HCT116 (cell line): ENCODE data around the gene MYO7B. TPM values are rescaled to one million over a fixed set of nuclear protein-coding genes. Genes with fewer than 3 reads are reported as not detected.

Experiments
- ATAC-seq: fragments of 200-7000 bp; cut with Tn5 transposase; 2 replicates; pipeline ENCODE4 v1.9.1; 2020; ENCODE audit warnings: mild to moderate bottlenecking, moderate library complexity
- BruUV-seq: library from RNA; stranded (reverse); fragments of 400-500 nt; replicated peaks from 2 replicates; lab custom pipeline; 2021; lab: Mats Ljungman, UMichigan
- CTCF ChIA-PET: fragments of 300-600 bp; sonication (Branson Sonifier 250); formaldehyde crosslinking; loops from one replicate; lab custom pipeline; 2021; ENCODE audit warnings: antibody characterized with exemption; lab: Charles Lee
- POLR2A ChIA-PET: fragments of 300-600, 350-600 bp; sonication (Branson Sonifier 250); formaldehyde crosslinking; loops from one replicate; lab custom pipeline; 2021; ENCODE audit warnings: antibody characterized with exemption; lab: Charles Lee
- RAD21 ChIA-PET, 2 experiments: fragments of 300-600 bp; sonication (Branson Sonifier 250); formaldehyde crosslinking; loops; one replicate each; lab custom pipeline; 2023; ENCODE audit warnings: low total read pairs in 2 of 2; ENCODE audit not compliant: uncharacterized antibody in 2 of 2, unreplicated experiment in 2 of 2, low non-redundant PET in 1 of 2; lab: Charles Lee
- DNase-seq: peaks from one replicate; pipeline ENCODE4 v3.0.0-alpha.2; 2010; ENCODE audit warnings: low read depth, low spot score
- H2AFZ ChIP-seq: fragments of 200-600 bp; shearing (Covaris generic), sonication (generic); 2 replicates; pipeline ENCODE4 v1.6.1; 2017; ENCODE audit warnings: low read depth, mixed run types, mixed read lengths, antibody characterized with exemption, low read length; ENCODE audit not compliant: poor library complexity, severe bottlenecking
- H3K27ac ChIP-seq: 2 replicates; pipeline ENCODE4 v1.5.1; 2012; ENCODE audit warnings: low read depth, low read length
- H3K27me3 ChIP-seq: fragments of 200-600 bp; sonication (generic); 2 replicates; pipeline ENCODE4 v1.6.1; 2016; ENCODE audit warnings: mixed run types, low read length, mixed read lengths; ENCODE audit not compliant: insufficient read depth
- H3K36me3 ChIP-seq, 2 experiments: fragments of 200-500 bp in 1 of 2; fragments of 200-600 bp in 1 of 2; sonication (Bioruptor generic) in 1 of 2; sonication (generic) in 1 of 2; 2 replicates each; pipeline versions ENCODE4 v1.5.1 to v1.6.1; 2014 to 2016; ENCODE audit warnings: low read length in 2 of 2, inconsistent platforms in 1 of 2, mixed read lengths in 1 of 2, mixed run types in 1 of 2; ENCODE audit not compliant: insufficient read depth in 2 of 2, control insufficient read depth in 1 of 2
- H3K4me1 ChIP-seq, 2 experiments: fragments of 200-600 bp in 1 of 2; sonication (generic) in 1 of 2; 2 replicates each; pipeline versions ENCODE4 v1.5.1 to v1.6.1; 2012 to 2017; ENCODE audit warnings: low read length in 2 of 2, inconsistent platforms in 1 of 2, mild to moderate bottlenecking in 1 of 2, mixed read lengths in 1 of 2, mixed run types in 1 of 2, moderate library complexity in 1 of 2; ENCODE audit not compliant: insufficient read depth in 2 of 2, control insufficient read depth in 1 of 2
- H3K4me2 ChIP-seq: fragments of 200-600 bp; sonication (generic); 2 replicates; pipeline ENCODE4 v1.6.1; 2017; ENCODE audit warnings: mixed run types, low read length, mixed read lengths
- H3K4me3 ChIP-seq, 2 experiments: fragments of 200-600 bp in 1 of 2; sonication (generic) in 1 of 2; replicated peaks in 1 of 2; 2 replicates each; pipeline ENCODE4 v1.5.1; 2011 to 2016; ENCODE audit warnings: low read length in 2 of 2, control low read depth in 1 of 2, low read depth in 1 of 2, mild to moderate bottlenecking in 1 of 2, mixed read lengths in 1 of 2, mixed run types in 1 of 2
- H3K79me2 ChIP-seq: fragments of 200-600 bp; sonication (generic); 2 replicates; pipeline ENCODE4 v1.6.1; 2017; ENCODE audit warnings: mild to moderate bottlenecking, mixed run types, low read length, moderate library complexity, mixed read lengths; ENCODE audit not compliant: insufficient read depth
- H3K9ac ChIP-seq: fragments of 200-600 bp; sonication (generic); 2 replicates; pipeline ENCODE4 v1.6.1; 2016; ENCODE audit warnings: low read length, mixed read lengths
- H3K9me2 ChIP-seq: fragments of 200-600 bp; sonication (generic), shearing (Covaris generic); 2 replicates; pipeline ENCODE4 v1.6.1; 2017; ENCODE audit warnings: mixed run types, mild to moderate bottlenecking, moderate library complexity; ENCODE audit not compliant: insufficient read depth
- H3K9me3 ChIP-seq, 2 experiments: fragments of 200-500 bp in 1 of 2; fragments of 200-600 bp in 1 of 2; sonication (Bioruptor generic) in 1 of 2; sonication (generic) in 1 of 2; 2 replicates each; pipeline ENCODE4 v1.6.1; 2014 to 2017; ENCODE audit warnings: low read length in 2 of 2, mixed read lengths in 2 of 2, inconsistent platforms in 1 of 2, low read depth in 1 of 2, mild to moderate bottlenecking in 1 of 2, mixed run types in 1 of 2, moderate library complexity in 1 of 2; ENCODE audit not compliant: control insufficient read depth in 1 of 2, insufficient read depth in 1 of 2
- H4K20me1 ChIP-seq: fragments of 200-600 bp; sonication (generic), shearing (Covaris generic); 2 replicates; pipeline ENCODE4 v1.6.1; 2017; ENCODE audit warnings: mixed run types, mild to moderate bottlenecking, moderate library complexity; ENCODE audit not compliant: insufficient read depth
- ATF3 ChIP-seq: IDR thresholded peaks from 2 replicates; pipeline ENCODE4 v1.6.1; 2012
- CBX3 ChIP-seq: IDR thresholded peaks from 2 replicates; pipeline ENCODE4 v1.6.1; 2012; ENCODE audit warnings: low read depth
- CEBPB ChIP-seq: IDR thresholded peaks from 2 replicates; pipeline ENCODE4 v1.6.1; 2012; ENCODE audit warnings: low read depth
- CTCF ChIP-seq, 3 experiments: fragments of 200-600 bp in 1 of 3; sonication (generic) in 1 of 3; IDR thresholded peaks in 2 of 3; conservative IDR thresholded peaks in 1 of 3; 2 replicates each; pipeline ENCODE4 v1.5.1; 2012 to 2017; ENCODE audit warnings: low read depth in 2 of 3, low read length in 2 of 3, antibody characterized with exemption in 1 of 3, borderline replicate concordance in 1 of 3, control low read depth in 1 of 3, mild to moderate bottlenecking in 1 of 3, mixed read lengths in 1 of 3, mixed run types in 1 of 3, moderate library complexity in 1 of 3; ENCODE audit not compliant: insufficient read depth in 1 of 3
- EGR1 ChIP-seq: IDR thresholded peaks from 2 replicates; pipeline ENCODE4 v1.6.1; 2012; ENCODE audit warnings: low read depth
- ELF1 ChIP-seq: IDR thresholded peaks from 2 replicates; pipeline ENCODE4 v1.6.1; 2012; ENCODE audit warnings: low read depth, borderline replicate concordance
- EZH2phosphoT487 ChIP-seq: fragments of 200-600 bp; IDR thresholded peaks from 2 replicates; pipeline ENCODE4 v1.6.1; 2018; ENCODE audit warnings: antibody characterized with exemption, borderline replicate concordance
- JUND ChIP-seq: IDR thresholded peaks from 2 replicates; pipeline ENCODE4 v1.6.1; 2012
- MAX ChIP-seq: IDR thresholded peaks from 2 replicates; pipeline ENCODE4 v1.6.1; 2012
- POLR2A ChIP-seq: IDR thresholded peaks from 2 replicates; pipeline ENCODE4 v1.7.0; 2011; ENCODE audit warnings: borderline replicate concordance; ENCODE audit not compliant: insufficient read depth, insufficient read length; ENCODE audit errors: extremely low read depth
- POLR2AphosphoS5 ChIP-seq: IDR thresholded peaks from 2 replicates; pipeline ENCODE4 v1.6.1; 2011; ENCODE audit warnings: mild to moderate bottlenecking, low read depth, low read length, moderate library complexity
- RAD21 ChIP-seq: IDR thresholded peaks from 2 replicates; pipeline ENCODE4 v1.6.1; 2012; ENCODE audit warnings: low read depth, mild to moderate bottlenecking
- REST ChIP-seq: IDR thresholded peaks from 2 replicates; pipeline ENCODE4 v1.6.1; 2012; ENCODE audit warnings: low read depth
- SIN3A ChIP-seq: IDR thresholded peaks from 2 replicates; pipeline ENCODE4 v1.6.1; 2012; ENCODE audit warnings: low read depth
- SP1 ChIP-seq: IDR thresholded peaks from 2 replicates; pipeline ENCODE4 v1.6.1; 2012; ENCODE audit warnings: low read depth
- TCF7L2 ChIP-seq: IDR thresholded peaks from 2 replicates; pipeline ENCODE4 v1.7.0; 2011; ENCODE audit warnings: borderline replicate concordance, inconsistent platforms; ENCODE audit not compliant: insufficient read depth, insufficient read length; ENCODE audit errors: extremely low read depth
- ZBTB33 ChIP-seq: IDR thresholded peaks from 2 replicates; pipeline ENCODE4 v1.6.1; 2011; ENCODE audit warnings: mild to moderate bottlenecking, low read length, moderate library complexity; ENCODE audit not compliant: insufficient replicate concordance; ENCODE audit errors: extremely low read depth
- ZFX ChIP-seq: fragments of 450-650 bp; IDR thresholded peaks from 2 replicates; pipeline ENCODE4 v1.6.1; 2017
- ZNF274 ChIP-seq: fragments of 200-500 bp; sonication (Bioruptor generic); IDR thresholded peaks from 2 replicates; pipeline ENCODE4 v1.6.1; 2014; ENCODE audit warnings: mild to moderate bottlenecking, low read depth, low read length, inconsistent platforms
- intact Hi-C: fragments of 100-400 bp; cut with micrococcal nuclease; formaldehyde crosslinking; loops from 2 replicates; pipeline ENCODE4 v1.10.0; 2022
- total RNA-seq: library from RNA; stranded (reverse); gene quantifications from one replicate; pipeline ENCODE4 v1.2.1, GENCODE V29; 2021; ENCODE audit not compliant: unreplicated experiment

Gene MYO7B
- total RNA-seq, 1 experiment from 2014 or later: 0.07 TPM

GRCh38 chr2:127663566-127664064, 128.1 kb downstream of the MYO7B start:
- ATAC-seq (no peak), DNase-seq (no peak)
- Histone ChIP-seq H4K20me1 (no peaks in the 10 kb centered on the region), H3K4me1 (peaks cover 0 to 8% of the 10 kb centered on the region in 2 experiments; a peak in 1 of 4 replicates), H3K36me3 (no peaks in the 10 kb centered on the region), H3K9ac (no peak overlapping the region), H3K27me3 (no peaks in the 10 kb centered on the region), H3K9me2 (no peaks in the 10 kb centered on the region), H2AFZ (no peak overlapping the region), H3K4me2 (no peak overlapping the region), H3K9me3 (no peaks in the 10 kb centered on the region; a peak in 1 of 4 replicates), H3K4me3 (no peak overlapping the region), H3K79me2 (no peaks in the 10 kb centered on the region), H3K27ac (no peak overlapping the region)
- BruUV-seq: no TSS peak
- intact Hi-C loops: no loop called here
- TF ChIP-seq JUND: no peak
- TF ChIP-seq ATF3: no peak
- no peak for TF ChIP-seq SIN3A
- TF ChIP-seq CBX3: no peak
- no peak for TF ChIP-seq EZH2phosphoT487
- TF ChIP-seq ELF1: no peak
- TF ChIP-seq ZNF274: no peak
- no peak for TF ChIP-seq SP1
- no peak for TF ChIP-seq RAD21
- no peak for TF ChIP-seq POLR2AphosphoS5
- TF ChIP-seq MAX: no peak
- no peak for TF ChIP-seq CTCF (IDR thresholded peaks at IDR 0.05 in 2 of 3, conservative IDR thresholded peaks at IDR 0.05 in 1 of 3; ENCODE audit: borderline replicate concordance in 1 of 3, insufficient read depth in 1 of 3, low read depth in 2 of 3, low read length in 2 of 3)
- no peak for TF ChIP-seq EGR1
- no peak for TF ChIP-seq REST
- TF ChIP-seq TCF7L2: no peak
- TF ChIP-seq ZFX: no peak
- no peak for TF ChIP-seq CEBPB
- TF ChIP-seq POLR2A: no peak
- TF ChIP-seq ZBTB33: no peak
- ChIA-PET RAD21 (interaction anchor here in 1 of 2 experiments (0.6 kb wide), 1 partner anchor 485 kb away, joined by 5 read pairs; no protein-coding TSS in a partner anchor), POLR2A (no interaction called here), CTCF (interaction anchor here (0.9 kb wide), 1 partner anchor 72 kb away, joined by 3 read pairs; no protein-coding TSS in a partner anchor)
